ENCODE results near the gene LPCAT3.

GRCh38 chr12:7046383-7047105 is 28.3 kb upstream of the LPCAT3 start:
- TF ChIP-seq CTCF (conservative IDR thresholded peaks at IDR 0.05; ENCODE audit: low read length): 0 out of 2 replicates have a peak, but pooled peaks have one; percentile 17
- no peak for TF ChIP-seq EZH2phosphoT487 (IDR thresholded peaks at IDR 0.05; ENCODE audit: borderline replicate concordance)
